Activated B cell treated with CpG ODN at 0.5 μM for 24 hours (primary cell): ENCODE data around the gene ADIG. TPM values are rescaled to one million over a fixed set of nuclear protein-coding genes. Genes with fewer than 3 reads are reported as not detected.

Experiments used
- ATAC-seq: fragments of 200-7000 bp; cut with Tn5 transposase; one replicate; pipeline ENCODE4 v1.10.0; 2021; ENCODE audit warnings: low read depth, mild to moderate bottlenecking, moderate library complexity
- CTCF ChIA-PET: fragments of 350-600 bp; sonication (Branson Sonifier 250); formaldehyde crosslinking; loops from one replicate; lab custom pipeline; 2021; ENCODE audit warnings: antibody characterized with exemption; lab: Charles Lee
- POLR2A ChIA-PET: fragments of 350-600 bp; sonication (Branson Sonifier 250); formaldehyde crosslinking; loops from one replicate; lab custom pipeline; 2021; ENCODE audit warnings: antibody characterized with exemption; lab: Charles Lee
- DNase-seq: peaks from one replicate; pipeline ENCODE4 v3.0.0; 2022
- H3K27ac Mint-ChIP-seq: one replicate; pipeline ENCODE4 v1.8.0; 2020; ENCODE audit warnings: mixed read lengths
- H3K27me3 Mint-ChIP-seq: one replicate; pipeline ENCODE4 v1.8.0; 2021; ENCODE audit warnings: mixed read lengths
- H3K36me3 Mint-ChIP-seq: one replicate; pipeline ENCODE4 v1.8.0; 2021; ENCODE audit warnings: low read depth, mixed read lengths
- H3K4me1 Mint-ChIP-seq: one replicate; pipeline ENCODE4 v1.8.0; 2021; ENCODE audit warnings: mixed read lengths
- H3K4me3 Mint-ChIP-seq: one replicate; pipeline ENCODE4 v1.8.0; 2020; ENCODE audit warnings: mild to moderate bottlenecking, mixed read lengths
- H3K9me3 Mint-ChIP-seq: one replicate; pipeline ENCODE4 v1.8.0; 2020; ENCODE audit warnings: mixed read lengths
- CTCF ChIP-seq: fragments of 200-600 bp; IDR thresholded peaks from one replicate; pipeline ENCODE4 v1.8.0; 2022; ENCODE audit warnings: antibody characterized with exemption, mild to moderate bottlenecking
- intact Hi-C: fragments of 100-400 bp; cut with micrococcal nuclease; formaldehyde crosslinking; loops from one replicate; pipeline ENCODE4 v1.15.1; 2024
- total RNA-seq: library from RNA; stranded (reverse); gene quantifications from 2 replicates; pipeline ENCODE4 v1.2.3, GENCODE V29; 2022

Gene ADIG
- total RNA-seq, 1 donor from 2014 or later = not detected

GRCh38 chr20:38620441-38620840, 39.4 kb downstream of the ADIG start:
- H3K4me3 Mint-ChIP-seq = no peak overlapping the region
- intact Hi-C loops = no loop called here
- no peaks in the 10 kb centered on the region for H3K4me1 Mint-ChIP-seq
- POLR2A ChIA-PET = no interaction called here
- CTCF ChIA-PET = no interaction called here
- ATAC-seq (no peak), DNase-seq (no peak)
- TF ChIP-seq CTCF = no peak
- H3K9me3 Mint-ChIP-seq = peaks cover 2% of the 10 kb centered on the region
- no peak overlapping the region for H3K27ac Mint-ChIP-seq
- no peaks in the 10 kb centered on the region for H3K36me3 Mint-ChIP-seq
- H3K27me3 Mint-ChIP-seq = peaks cover 28% of the 10 kb centered on the region

- ATAC-seq = no peak
- Mint-ChIP-seq H3K27me3 (peaks cover 20% of the 10 kb centered on the region), H3K4me1 (no peaks in the 10 kb centered on the region), H3K4me3 (no peak overlapping the region), H3K27ac (no peak overlapping the region), H3K9me3 (peaks cover 2% of the 10 kb centered on the region), H3K36me3 (no peaks in the 10 kb centered on the region)
- ChIA-PET POLR2A (no interaction called here), CTCF (no interaction called here)
- no peak for DNase-seq
- intact Hi-C loops = no loop called here
- TF ChIP-seq CTCF = no peak
These were observed 42.1 kb downstream of the ADIG start for GRCh38 chr20:38623061-38623460.

DNA sequence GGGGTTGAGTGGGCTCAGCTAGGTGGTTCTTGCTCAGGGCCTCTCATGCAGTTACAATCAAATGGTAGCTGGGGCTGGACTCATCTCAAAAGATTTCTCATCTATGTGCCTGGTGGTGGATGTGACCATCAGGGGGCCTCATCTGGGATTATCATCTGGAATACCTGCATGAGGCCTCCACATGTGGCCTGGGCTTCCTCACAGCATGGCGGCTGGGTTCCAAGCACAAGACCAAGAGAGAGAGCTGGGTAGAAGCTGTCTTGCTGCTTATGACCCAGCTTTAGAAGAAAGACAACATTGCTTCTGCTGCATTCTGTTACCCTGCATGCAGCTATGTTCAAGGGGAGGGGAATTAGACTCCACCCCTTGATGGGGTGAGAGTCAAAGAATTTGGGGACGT, 43.1 kb downstream of the ADIG start:
- intact Hi-C loops = no loop called here
- ATAC-seq (no peak), DNase-seq (no peak)
- Mint-ChIP-seq H3K4me3 (no peak overlapping the region), H3K36me3 (no peaks in the 10 kb centered on the region), H3K27ac (no peak overlapping the region), H3K4me1 (no peaks in the 10 kb centered on the region), H3K9me3 (peaks cover 2% of the 10 kb centered on the region), H3K27me3 (peaks cover 14% of the 10 kb centered on the region)
- CTCF ChIA-PET = interaction anchor here (1.0 kb wide), 1 partner anchor 189 kb away, joined by 3 read pairs; the partner anchor contains the start of gene SNHG17
- no peak for TF ChIP-seq CTCF
- POLR2A ChIA-PET = interaction anchor here (0.6 kb wide), 1 partner anchor 1376 kb away, joined by 8 read pairs; no protein-coding TSS in a partner anchor

GRCh38 chr20:38625896-38626295, 44.9 kb downstream of the ADIG start:
- no peak for ATAC-seq
- H3K27me3 Mint-ChIP-seq = peaks cover 12% of the 10 kb centered on the region
- no peaks in the 10 kb centered on the region for H3K36me3 Mint-ChIP-seq
- no peak for DNase-seq
- ChIA-PET POLR2A (no interaction called here), CTCF (no interaction called here)
- no peak overlapping the region for H3K27ac Mint-ChIP-seq
- intact Hi-C loops = no loop called here
- TF ChIP-seq CTCF = no peak
- peaks cover 2% of the 10 kb centered on the region for H3K9me3 Mint-ChIP-seq
- no peaks in the 10 kb centered on the region for H3K4me1 Mint-ChIP-seq
- no peak overlapping the region for H3K4me3 Mint-ChIP-seq

DNA sequence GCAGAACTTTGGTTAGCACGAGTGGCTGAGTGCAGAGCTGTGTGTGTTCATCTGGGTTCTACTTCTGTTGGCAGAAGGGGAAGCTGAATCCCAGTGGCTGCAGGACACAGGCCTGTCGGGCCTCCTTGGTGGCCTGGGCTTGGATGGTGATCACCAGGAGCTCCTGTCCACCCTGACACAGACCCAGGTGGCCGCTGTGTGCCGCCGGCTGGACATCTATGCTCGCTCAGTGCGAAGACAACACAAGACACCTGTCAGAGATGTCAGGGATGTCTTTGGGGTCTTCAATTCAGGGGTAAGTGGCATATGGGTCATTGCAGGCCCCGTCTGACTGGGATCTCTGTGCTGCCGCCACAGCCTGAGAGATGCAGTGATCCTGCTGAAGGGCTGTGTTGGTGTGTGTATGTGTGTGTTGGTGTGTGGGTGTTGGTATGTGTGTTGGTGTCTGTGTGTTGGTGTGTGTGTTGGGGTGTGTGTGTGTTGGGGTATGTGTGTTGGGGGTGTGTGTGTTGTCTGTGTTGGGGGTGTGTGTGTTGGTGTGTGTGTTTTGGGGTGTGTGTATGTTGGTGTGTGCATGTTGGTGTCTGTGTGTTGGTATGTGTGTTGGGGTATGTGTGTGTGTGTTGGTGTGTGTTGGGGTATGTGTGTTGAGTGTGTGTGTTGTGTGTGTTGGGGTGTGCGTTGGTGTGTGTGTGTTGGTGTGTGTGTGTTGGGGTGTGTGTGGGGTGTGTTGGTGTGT, 46.1 kb downstream of the ADIG start:
- H3K27ac Mint-ChIP-seq = no peak overlapping the region
- ChIA-PET CTCF (no interaction called here), POLR2A (no interaction called here)
- no peak overlapping the region for H3K4me3 Mint-ChIP-seq
- peaks cover 2% of the 10 kb centered on the region for H3K9me3 Mint-ChIP-seq
- no peaks in the 10 kb centered on the region for H3K4me1 Mint-ChIP-seq
- no peak for TF ChIP-seq CTCF
- no peak for ATAC-seq
- intact Hi-C loops = no loop called here
- H3K27me3 Mint-ChIP-seq = peaks cover 6% of the 10 kb centered on the region
- H3K36me3 Mint-ChIP-seq = no peaks in the 10 kb centered on the region
- DNase-seq = no peak
